Ovary (tissue), 9 donors: ENCODE data around the gene PDLIM7. TPM values are rescaled to one million over a fixed set of nuclear protein-coding genes. Genes with fewer than 3 reads are reported as not detected.

Source experiments
- DNase-seq, 5 donors: peaks; one replicate each; pipeline ENCODE4 v3.0.0-alpha.2; 2019 to 2020
- H3K27ac ChIP-seq, 2 donors: fragments of 200-600 bp; one replicate each; pipeline versions ENCODE4 v1.5.1 to v1.8.0; 2019 to 2022
- H3K27me3 ChIP-seq: fragments of 200-600 bp; one replicate; pipeline ENCODE4 v1.8.0; 2022
- H3K36me3 ChIP-seq: fragments of 200-600 bp; sonication (generic); one replicate; pipeline ENCODE4 v1.5.1; 2019
- H3K4me1 ChIP-seq: one replicate; pipeline ENCODE4 v1.8.1; 2013; ENCODE audit warnings: mild to moderate bottlenecking, moderate library complexity; ENCODE audit not compliant: insufficient read depth
- H3K4me3 ChIP-seq: fragments of 200-600 bp; sonication (generic); one replicate; pipeline ENCODE4 v1.5.1; 2017
- H3K9me3 ChIP-seq, 2 donors: fragments of 200-600 bp in 1 of 2; sonication (generic) in 1 of 2; one replicate each; pipeline versions ENCODE4 v1.5.1 to v1.8.1; 2013 to 2019; ENCODE audit warnings: mild to moderate bottlenecking in 1 of 2, moderate library complexity in 1 of 2
- CTCF ChIP-seq, 3 donors: fragments of 450-650 bp in 2 of 3; fragments of 200-600 bp in 1 of 3; IDR thresholded peaks; one replicate each; pipeline versions ENCODE4 v1.5.1 to v1.8.0; 2016 to 2022; ENCODE audit warnings: antibody characterized with exemption in 3 of 3, mild to moderate bottlenecking in 1 of 3
- EP300 ChIP-seq: sonication (generic); formaldehyde crosslinking; IDR thresholded peaks from one replicate; pipeline ENCODE4 v1.6.1; 2017; ENCODE audit warnings: antibody characterized with exemption
- POLR2A ChIP-seq: fragments of 450-650 bp; IDR thresholded peaks from one replicate; pipeline ENCODE4 v1.6.1; 2017; ENCODE audit warnings: antibody characterized with exemption, mild to moderate bottlenecking, moderate library complexity
- WGBS, 3 donors: extraction: QIAGEN DNeasy Blood & Tissue Kit in 1 of 3; methylation state at CpG; one replicate each; pipeline versions ENCODE4 v1.1.5 to v1.1.7; 2013 to 2017; 5-methylcytosine and 5-hydroxymethylcytosine counted together
- intact Hi-C, 4 donors: fragments of 100-400 bp; cut with DNase I; formaldehyde crosslinking; loops; one replicate each; pipeline versions ENCODE4 v1.11.0 to v1.15.1; 2022 to 2023
- polyA plus RNA-seq, 2 donors: library from polyadenylated mRNA; stranded (reverse); fragments of 200-250 nt in 1 of 2; fragments of 350-450 nt in 1 of 2; fragmentation: Illumina TruSeq in 1 of 2; extraction: RNeasy Lipid Tissue Mini Kit (QIAGEN cat#74804) in 1 of 2; gene quantifications; one replicate each; pipeline ENCODE4 v1.2.3, GENCODE V29; 2013 to 2014
- total RNA-seq, 7 donors: library from RNA; depleted of rRNA in 2 of 7; stranded (reverse); fragments of >200 nt in 2 of 7; fragmentation: NEBNext Ultra II Directional in 3 of 7; extraction: Animal tissue kit (Norgen Biotek cat#: 25700) in 3 of 7; gene quantifications; one replicate each; pipeline versions ENCODE4 v1.1.0 to v1.2.4, GENCODE V29; 2016 to 2023
- donor health status: DM: no; HTN: no; CAD: no; lungs with moderate emphysema.
- donor health status: DM: no; HTN: no; CAD: no.
- donor health status: Bipolar disorder and iron deficiency.
- donor health status: DM: yes; HTN: yes; CAD: no.
- donor health status: DM: no; HTN: no; CAD: no.
- donor health status: DM: yes; HTN: yes; CAD: no.

The PDLIM7 gene
- total and polyA plus RNA-seq, 9 donors: 25.7 to 243 (median 83.3) TPM

DNA sequence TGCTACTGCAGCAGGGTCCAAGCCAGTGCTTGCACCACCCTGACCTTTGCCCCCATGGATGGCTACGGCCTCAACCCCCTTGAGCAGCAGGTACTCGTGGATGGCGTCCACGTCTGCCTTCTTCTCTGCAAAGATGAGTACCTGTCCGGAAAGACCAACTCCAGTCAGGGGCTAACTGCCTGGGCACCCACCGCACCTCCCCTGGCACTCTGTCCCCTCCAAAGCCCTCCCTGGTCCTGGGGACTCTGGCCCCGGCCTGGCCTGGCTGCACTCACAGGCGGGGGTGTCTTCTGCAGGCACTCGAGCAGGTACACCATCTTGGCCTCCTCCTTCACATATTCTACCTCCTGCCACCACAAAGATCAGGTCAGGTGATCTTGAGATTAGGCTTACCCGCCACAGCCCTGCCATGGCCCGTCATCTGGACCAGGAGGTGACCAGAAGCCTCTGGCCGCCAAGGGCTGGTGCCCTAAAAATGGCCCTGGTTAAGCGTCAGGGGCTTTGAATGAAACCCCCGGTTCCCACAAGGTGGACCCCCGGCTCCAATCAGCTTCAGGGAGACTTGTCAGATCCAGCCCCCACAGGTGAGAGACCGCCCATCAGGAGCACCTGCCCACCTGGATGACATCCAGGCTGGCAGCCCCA lies 15.5 kb upstream of the PDLIM7 start:
- no peak overlapping the region for H3K4me3 ChIP-seq
- no peaks in the 10 kb centered on the region for H3K36me3 ChIP-seq
- TF ChIP-seq CTCF (IDR thresholded peaks at IDR 0.05) (no peak), POLR2A (no peak)
- WGBS, 3 donors: 82 to 92% (median 86%) methylated on average over 16 of the region's 16 CpGs
- no peak overlapping the region for H3K27ac ChIP-seq
- no peak for DNase-seq
- H3K27me3 ChIP-seq: no peaks in the 10 kb centered on the region
- H3K9me3 ChIP-seq: no peaks in the 10 kb centered on the region
- peaks cover 5% of the 10 kb centered on the region for H3K4me1 ChIP-seq
- intact Hi-C loops: no loop called here

- H3K4me3 ChIP-seq: no peak overlapping the region
- H3K27me3 ChIP-seq: no peaks in the 10 kb centered on the region
- H3K9me3 ChIP-seq: no peaks in the 10 kb centered on the region
- no peak for DNase-seq
- no peaks in the 10 kb centered on the region for H3K36me3 ChIP-seq
- intact Hi-C loops: no loop called here
- WGBS, 3 donors: 89 to 92% (median 90%) methylated on average over 32 to 34 of the region's 34 CpGs
- TF ChIP-seq POLR2A (no peak), CTCF (IDR thresholded peaks at IDR 0.05) (no peak), EP300 (no peak)
- H3K4me1 ChIP-seq: peaks cover 5% of the 10 kb centered on the region
- no peak overlapping the region for H3K27ac ChIP-seq
These were observed 14.6 kb upstream of the PDLIM7 start for GRCh38 chr5:177511796-177512675.

GRCh38 chr5:177511181-177511580 lies 13.8 kb upstream of the PDLIM7 start:
- no peak overlapping the region for H3K27ac ChIP-seq
- 83 to 89% (median 86%) methylated on average over 5 of the region's 5 CpGs for WGBS, 3 donors
- H3K27me3 ChIP-seq: no peaks in the 10 kb centered on the region
- TF ChIP-seq EP300 (no peak), CTCF (IDR thresholded peaks at IDR 0.05) (no peak), POLR2A (no peak)
- DNase-seq: no peak
- H3K9me3 ChIP-seq: no peaks in the 10 kb centered on the region
- intact Hi-C loops: no loop called here
- peaks cover 4% of the 10 kb centered on the region for H3K4me1 ChIP-seq
- no peaks in the 10 kb centered on the region for H3K36me3 ChIP-seq
- no peak overlapping the region for H3K4me3 ChIP-seq

GRCh38 chr5:177510567-177511053 lies 13.2 kb upstream of the PDLIM7 start:
- 85 to 92% (median 90%) methylated on average over 15 of the region's 15 CpGs for whole genome bisulfite sequencing, 3 donors
- H3K27me3 ChIP-seq: no peaks in the 10 kb centered on the region
- no peak for DNase-seq
- H3K27ac ChIP-seq: no peak overlapping the region
- H3K4me3 ChIP-seq: no peak overlapping the region
- no peaks in the 10 kb centered on the region for H3K9me3 ChIP-seq
- H3K36me3 ChIP-seq: no peaks in the 10 kb centered on the region
- no peak for TF ChIP-seq EP300
- no peak for TF ChIP-seq POLR2A
- no peak for TF ChIP-seq CTCF (IDR thresholded peaks at IDR 0.05)
- no peaks in the 10 kb centered on the region for H3K4me1 ChIP-seq
- intact Hi-C loops: no loop called here
